K562 (cell line): ENCODE data around the gene KIF18B. TPM values are rescaled to one million over a fixed set of nuclear protein-coding genes. Genes with fewer than 3 reads are reported as not detected.

Experiments
- CREM ChIP-seq: IDR thresholded peaks from 2 replicates; pipeline ENCODE4 v1.6.1; 2014; ENCODE audit warnings: antibody characterized with exemption, low read depth
- NCOA1 ChIP-seq: fragments of 450-650 bp; IDR thresholded peaks from 2 replicates; pipeline ENCODE4 v1.6.1; 2016; ENCODE audit warnings: low read depth
- TRIM28 ChIP-seq: fragments of 450-650 bp; IDR thresholded peaks from 2 replicates; pipeline ENCODE4 v1.6.1; 2017
- ZNF354B ChIP-seq: fragments of 250-450 bp; sonication (Bioruptor Pico); IDR thresholded peaks from 2 replicates; pipeline ENCODE4 v1.4.0; 2020
- polyA plus RNA-seq, 8 experiments: library from polyadenylated mRNA; depleted of rRNA in 4 of 8; stranded (reverse) in 5 of 8; unstranded in 3 of 8; fragments of >200 nt; fragmentation: Nextera tagmentation in 2 of 8; fragmentation: Illumina TruSeq in 1 of 8; extraction: Ambion mirVana in 2 of 8; extraction: Trizol in 1 of 8; gene quantifications; 2 replicates each; pipeline versions ENCODE4 v1.2.1 to v1.2.3, GENCODE V29; 2011 to 2014; ENCODE audit warnings: inconsistent platforms in 1 of 8, missing spikeins in 1 of 8
- total RNA-seq, 7 experiments: library from RNA; depleted of rRNA in 6 of 7; stranded (reverse); fragments of >200 nt in 6 of 7; fragmentation: Illumina TruSeq in 2 of 7; extraction: Trizol in 2 of 7; gene quantifications; 2 replicates each; pipeline versions ENCODE4 v1.2.1 to v1.2.3, GENCODE V29; 2011 to 2021; ENCODE audit warnings: low replicate concordance in 1 of 7
- TF ChIP-seq, protein P1 (sequence below): sonication (generic); formaldehyde crosslinking; IDR thresholded peaks from 2 replicates; pipeline ENCODE4 v1.8.1; 2023; ENCODE audit warnings: mild to moderate bottlenecking, missing genetic modification reagents
- TF ChIP-seq, protein P2 (sequence below): fragments of 450-650 bp; IDR thresholded peaks from 2 replicates; pipeline ENCODE4 v1.6.1; 2017; ENCODE audit warnings: mild to moderate bottlenecking, moderate library complexity
- TF ChIP-seq, protein P3 (sequence below), 2 experiments: fragments of 450-650 bp; conservative IDR thresholded peaks; 2 replicates each; pipeline ENCODE4 v1.6.1; 2017; ENCODE audit warnings: mild to moderate bottlenecking in 2 of 2, moderate library complexity in 2 of 2

The KIF18B gene
- total and polyA plus RNA-seq, 9 of the 15 experiments (the other 6 are each of a cell fraction or from before 2014, with no cell fraction given) = 2.0 to 42.8 (median 13.2) TPM

DNA sequence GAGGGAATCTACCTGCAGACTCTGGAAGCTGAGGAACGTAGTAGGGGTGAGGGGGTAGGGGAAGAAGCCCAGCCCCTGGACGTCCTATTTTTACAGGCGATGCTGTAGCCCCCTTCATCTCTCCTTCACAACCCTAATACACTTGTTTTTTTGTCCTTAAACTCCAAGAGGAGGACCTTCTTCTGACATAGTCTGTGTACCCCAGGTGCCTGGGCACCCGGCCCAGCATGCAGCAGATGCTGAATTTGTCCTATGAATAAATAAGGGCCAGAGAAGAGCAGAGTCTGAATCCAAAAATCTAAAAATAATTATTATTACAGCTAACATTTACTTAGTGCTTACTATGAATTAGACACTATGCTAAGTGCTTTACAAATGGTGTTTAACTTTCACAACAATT lies 5.1 kb downstream of the KIF18B start (continued):
- TF ChIP-seq NCOA1 = no peak
- TF ChIP-seq, protein P1, sequence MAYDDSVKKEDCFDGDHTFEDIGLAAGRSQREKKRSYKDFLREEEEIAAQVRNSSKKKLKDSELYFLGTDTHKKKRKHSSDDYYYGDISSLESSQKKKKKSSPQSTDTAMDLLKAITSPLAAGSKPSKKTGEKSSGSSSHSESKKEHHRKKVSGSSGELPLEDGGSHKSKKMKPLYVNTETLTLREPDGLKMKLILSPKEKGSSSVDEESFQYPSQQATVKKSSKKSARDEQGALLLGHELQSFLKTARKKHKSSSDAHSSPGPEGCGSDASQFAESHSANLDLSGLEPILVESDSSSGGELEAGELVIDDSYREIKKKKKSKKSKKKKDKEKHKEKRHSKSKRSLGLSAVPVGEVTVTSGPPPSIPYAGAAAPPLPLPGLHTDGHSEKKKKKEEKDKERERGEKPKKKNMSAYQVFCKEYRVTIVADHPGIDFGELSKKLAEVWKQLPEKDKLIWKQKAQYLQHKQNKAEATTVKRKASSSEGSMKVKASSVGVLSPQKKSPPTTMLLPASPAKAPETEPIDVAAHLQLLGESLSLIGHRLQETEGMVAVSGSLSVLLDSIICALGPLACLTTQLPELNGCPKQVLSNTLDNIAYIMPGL (CRISPR knock-in tag) = no peak
- TF ChIP-seq ZNF354B = no peak
- TF ChIP-seq, protein P2, sequence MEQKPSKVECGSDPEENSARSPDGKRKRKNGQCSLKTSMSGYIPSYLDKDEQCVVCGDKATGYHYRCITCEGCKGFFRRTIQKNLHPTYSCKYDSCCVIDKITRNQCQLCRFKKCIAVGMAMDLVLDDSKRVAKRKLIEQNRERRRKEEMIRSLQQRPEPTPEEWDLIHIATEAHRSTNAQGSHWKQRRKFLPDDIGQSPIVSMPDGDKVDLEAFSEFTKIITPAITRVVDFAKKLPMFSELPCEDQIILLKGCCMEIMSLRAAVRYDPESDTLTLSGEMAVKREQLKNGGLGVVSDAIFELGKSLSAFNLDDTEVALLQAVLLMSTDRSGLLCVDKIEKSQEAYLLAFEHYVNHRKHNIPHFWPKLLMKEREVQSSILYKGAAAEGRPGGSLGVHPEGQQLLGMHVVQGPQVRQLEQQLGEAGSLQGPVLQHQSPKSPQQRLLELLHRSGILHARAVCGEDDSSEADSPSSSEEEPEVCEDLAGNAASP = no peak
- TF ChIP-seq CREM = no peak
- TF ChIP-seq, protein P3, sequence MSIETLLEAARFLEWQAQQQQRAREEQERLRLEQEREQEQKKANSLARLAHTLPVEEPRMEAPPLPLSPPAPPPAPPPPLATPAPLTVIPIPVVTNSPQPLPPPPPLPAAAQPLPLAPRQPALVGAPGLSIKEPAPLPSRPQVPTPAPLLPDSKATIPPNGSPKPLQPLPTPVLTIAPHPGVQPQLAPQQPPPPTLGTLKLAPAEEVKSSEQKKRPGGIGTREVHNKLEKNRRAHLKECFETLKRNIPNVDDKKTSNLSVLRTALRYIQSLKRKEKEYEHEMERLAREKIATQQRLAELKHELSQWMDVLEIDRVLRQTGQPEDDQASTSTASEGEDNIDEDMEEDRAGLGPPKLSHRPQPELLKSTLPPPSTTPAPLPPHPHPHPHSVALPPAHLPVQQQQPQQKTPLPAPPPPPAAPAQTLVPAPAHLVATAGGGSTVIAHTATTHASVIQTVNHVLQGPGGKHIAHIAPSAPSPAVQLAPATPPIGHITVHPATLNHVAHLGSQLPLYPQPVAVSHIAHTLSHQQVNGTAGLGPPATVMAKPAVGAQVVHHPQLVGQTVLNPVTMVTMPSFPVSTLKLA (conservative IDR thresholded peaks at IDR 0.05) = no peak
- TF ChIP-seq TRIM28 = no peak
